Prostate gland (tissue), 2 donors: ENCODE results near the gene SRGAP2C. TPM values are rescaled to one million over a fixed set of nuclear protein-coding genes. Genes with fewer than 3 reads are reported as not detected.
"Not testable (repeated sequence)": the region's sequence is repeated elsewhere in the genome, so short reads cannot be mapped to it uniquely, and the experiment has no call there.

Experiments used
- DNase-seq: peaks from one replicate; pipeline ENCODE4 v3.0.0-alpha.2; 2019; ENCODE audit warnings: low spot score
- H3K27ac ChIP-seq, 2 donors: fragments of 200-600 bp; sonication (generic); 2 replicates each; pipeline ENCODE4 v1.5.1; 2017 to 2019
- H3K27me3 ChIP-seq: fragments of 200-600 bp; sonication (generic); replicated peaks from 2 replicates; pipeline ENCODE4 v1.5.1; 2019; ENCODE audit not compliant: insufficient read depth
- H3K36me3 ChIP-seq, 2 donors: fragments of 200-600 bp; sonication (generic); 1 replicate in 1 of 2; 2 replicates in 1 of 2; pipeline versions ENCODE4 v1.5.1 to v1.8.1; 2017 to 2019
- H3K4me1 ChIP-seq: fragments of 200-600 bp; sonication (generic); replicated peaks from 2 replicates; pipeline ENCODE4 v1.5.1; 2019
- H3K4me3 ChIP-seq, 2 donors: fragments of 200-600 bp; sonication (generic); 2 replicates each; pipeline ENCODE4 v1.5.1; 2017 to 2019
- H3K9me3 ChIP-seq: fragments of 200-600 bp; sonication (generic); 2 replicates; pipeline ENCODE4 v1.5.1; 2017
- WGBS: methylation state at CpG from one replicate; pipeline ENCODE4 v1.1.5; 2018; 5-methylcytosine and 5-hydroxymethylcytosine counted together
- intact Hi-C: fragments of 100-400 bp; cut with DNase I; formaldehyde crosslinking; loops from one replicate; pipeline ENCODE4 v1.14.2; 2022
- total RNA-seq, 2 donors: library from RNA; depleted of rRNA; stranded (reverse); fragments of >200 nt; gene quantifications; one replicate each; pipeline ENCODE4 v1.1.0, GENCODE V29; 2016

Gene SRGAP2C
- total RNA-seq, 2 donors from 2014 or later: 5.2 to 15.6 TPM

DNA sequence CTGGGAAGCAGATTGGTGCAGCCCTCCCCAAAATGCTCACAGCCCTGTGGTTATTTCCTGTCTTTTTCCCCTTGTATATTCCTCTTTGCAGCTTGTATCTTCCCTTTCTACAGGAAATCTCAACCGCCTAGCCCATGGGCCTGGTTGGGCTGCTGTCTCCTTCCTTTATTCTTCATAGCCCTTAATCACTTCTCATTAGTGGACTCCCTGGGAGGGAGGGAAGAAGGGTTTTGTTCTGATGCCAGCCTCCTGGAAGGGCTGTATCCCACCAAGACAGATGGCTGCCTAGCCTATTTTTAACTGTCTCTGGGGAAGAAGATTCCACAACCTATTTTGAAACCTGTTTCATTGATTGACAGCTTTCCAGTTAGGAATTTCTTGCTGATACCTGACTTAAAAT lies 31.9 kb downstream of the SRGAP2C start:
- H3K27ac ChIP-seq, intact Hi-C loops, DNase-seq, H3K27me3 ChIP-seq, H3K9me3 ChIP-seq, H3K36me3 ChIP-seq, H3K4me1 ChIP-seq, H3K4me3 ChIP-seq: not testable (repeated sequence)
- no CpG with 5 or more reads among the region's 1 CpG for WGBS

DNA sequence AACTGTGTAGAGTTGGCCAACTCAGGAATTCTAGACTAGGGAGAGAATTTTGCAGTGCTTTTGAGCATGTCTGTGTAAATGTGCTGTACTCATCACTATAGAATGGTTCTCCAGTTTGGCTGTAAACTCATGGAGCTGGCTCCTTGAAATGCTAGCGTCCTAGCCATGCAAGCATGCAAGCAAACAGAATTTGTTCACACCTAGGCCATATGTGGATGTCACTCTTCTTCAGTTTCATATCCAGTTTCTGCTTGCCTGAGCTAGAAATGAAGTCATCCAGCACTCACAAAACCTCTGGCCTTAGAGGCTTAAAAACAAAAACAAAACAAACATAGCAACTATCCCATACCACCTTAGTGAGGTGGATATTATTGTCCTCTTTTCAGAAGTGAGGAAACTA lies 37.0 kb downstream of the SRGAP2C start:
- H3K36me3 ChIP-seq, intact Hi-C loops, H3K27ac ChIP-seq, H3K9me3 ChIP-seq, H3K4me1 ChIP-seq, H3K4me3 ChIP-seq, DNase-seq, H3K27me3 ChIP-seq: not testable (repeated sequence)
- WGBS: 93% methylated on average over 1 of the region's 1 CpG

DNA sequence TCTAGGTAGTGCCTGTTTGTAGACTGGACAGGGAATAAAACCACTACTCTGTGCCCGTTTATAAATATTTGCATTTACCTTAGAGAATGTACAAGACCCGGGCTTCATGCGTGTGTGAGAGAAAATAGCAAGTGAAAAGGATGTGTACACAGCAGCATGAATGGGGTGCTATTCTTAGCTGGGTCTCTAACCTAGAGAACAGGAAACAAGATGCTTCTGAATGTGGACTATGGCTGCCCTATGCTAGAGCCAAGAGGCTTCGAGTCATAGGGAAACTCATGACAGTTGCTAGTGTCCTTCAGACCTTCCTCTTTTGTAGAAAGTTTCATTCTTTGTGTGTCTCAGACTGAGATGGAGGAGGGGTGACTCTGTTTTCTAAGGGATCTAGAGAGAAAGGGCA lies 39.9 kb downstream of the SRGAP2C start:
- H3K36me3 ChIP-seq, H3K4me1 ChIP-seq, H3K27ac ChIP-seq, H3K4me3 ChIP-seq, intact Hi-C loops, H3K27me3 ChIP-seq, H3K9me3 ChIP-seq, DNase-seq: not testable (repeated sequence)
- WGBS: 78% methylated on average over 3 of the region's 4 CpGs

DNA sequence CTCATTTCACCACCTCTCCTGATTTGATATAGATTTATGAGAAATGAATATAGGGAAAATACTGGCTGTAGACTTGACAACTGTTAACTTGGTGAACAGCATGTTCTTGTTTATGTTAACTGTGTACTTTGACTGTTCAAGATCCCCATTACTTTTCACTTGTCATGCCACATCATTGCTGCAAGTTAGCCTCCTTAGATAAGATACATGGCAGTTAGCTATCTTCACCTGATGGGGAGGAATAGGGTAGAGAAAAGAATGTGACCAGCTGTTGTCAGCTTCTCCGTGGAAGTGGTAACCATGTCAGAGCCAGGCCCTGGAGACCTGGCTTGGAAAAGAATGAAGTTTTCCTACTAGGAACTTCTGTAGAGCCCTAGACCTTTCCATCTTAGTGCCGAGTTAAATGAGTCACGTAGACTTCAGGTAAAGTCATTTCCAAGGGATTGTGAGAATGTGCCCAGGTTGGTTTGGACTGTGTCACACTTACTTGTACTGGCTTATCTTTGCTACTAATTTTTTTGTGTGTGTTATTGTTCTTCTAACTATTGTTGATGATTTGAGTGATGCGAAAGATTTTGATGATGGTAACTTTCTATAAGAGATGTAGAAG lies 41.6 kb downstream of the SRGAP2C start:
- H3K27me3 ChIP-seq, intact Hi-C loops, H3K36me3 ChIP-seq, H3K4me3 ChIP-seq, H3K27ac ChIP-seq, DNase-seq, H3K9me3 ChIP-seq, H3K4me1 ChIP-seq: not testable (repeated sequence)
- 92% methylated on average over 2 of the region's 4 CpGs for WGBS

DNA sequence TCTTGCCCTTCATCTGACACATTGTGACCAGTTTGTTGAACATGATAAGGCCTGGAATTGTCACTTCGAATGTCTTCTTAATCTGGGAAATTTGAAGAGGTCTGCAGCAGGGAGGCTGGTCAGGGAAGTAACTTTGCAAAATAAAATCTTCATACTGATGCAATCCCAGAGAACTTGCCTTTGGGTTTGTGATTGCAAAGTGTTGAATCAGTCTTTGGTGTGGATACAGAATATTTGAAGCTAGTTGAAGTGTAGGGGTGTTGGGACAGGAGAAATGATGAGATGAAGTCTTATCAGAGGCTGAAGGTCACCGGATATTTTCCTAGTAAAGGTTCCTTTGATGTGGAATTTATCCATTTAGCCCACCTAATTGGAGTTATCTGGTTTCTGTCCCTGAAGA lies 42.1 kb downstream of the SRGAP2C start:
- DNase-seq, H3K36me3 ChIP-seq, H3K4me3 ChIP-seq, H3K27ac ChIP-seq, H3K9me3 ChIP-seq, H3K4me1 ChIP-seq, intact Hi-C loops, H3K27me3 ChIP-seq: not testable (repeated sequence)
- WGBS: 100% methylated on average over 1 of the region's 2 CpGs

DNA sequence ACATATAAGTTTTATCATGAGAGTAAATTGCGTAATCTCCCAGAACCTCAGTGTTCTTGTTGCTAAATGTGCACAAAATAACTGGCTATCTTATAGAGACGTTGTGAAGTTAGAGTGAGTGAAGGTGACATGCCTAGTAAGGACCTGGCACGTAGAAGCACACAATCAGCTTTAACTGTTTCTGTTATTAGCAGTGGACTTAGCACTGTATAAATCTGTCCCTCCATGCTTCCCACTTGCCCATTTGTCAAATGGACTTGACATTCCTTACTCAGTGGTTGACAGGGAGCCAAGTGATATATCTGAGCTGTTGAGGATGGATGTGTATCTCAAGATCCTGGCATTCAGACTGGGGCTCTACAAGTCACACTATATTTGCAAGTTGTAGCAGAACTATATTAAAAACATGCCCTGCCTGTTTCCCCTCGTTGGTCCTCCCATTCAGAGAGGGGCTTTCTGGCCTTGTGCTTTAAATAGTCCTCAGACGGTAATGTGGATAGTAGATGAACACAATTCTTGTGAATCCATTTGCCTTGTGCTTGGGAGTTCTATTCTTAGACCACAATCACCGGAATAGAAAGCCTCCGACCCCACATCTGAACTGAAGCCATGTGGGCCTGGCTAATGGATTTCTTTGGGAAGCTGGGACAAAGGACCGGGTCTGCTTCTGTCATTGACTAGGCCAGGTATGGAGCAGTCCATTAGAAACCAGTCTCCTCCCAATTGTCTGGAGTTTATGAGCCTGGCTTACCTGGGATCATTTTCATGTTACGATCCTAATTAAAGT lies 43.0 kb downstream of the SRGAP2C start:
- 56% methylated on average over 3 of the region's 9 CpGs for WGBS
- H3K4me3 ChIP-seq, H3K27me3 ChIP-seq, H3K27ac ChIP-seq, intact Hi-C loops, H3K36me3 ChIP-seq, H3K9me3 ChIP-seq, H3K4me1 ChIP-seq, DNase-seq: not testable (repeated sequence)

DNA sequence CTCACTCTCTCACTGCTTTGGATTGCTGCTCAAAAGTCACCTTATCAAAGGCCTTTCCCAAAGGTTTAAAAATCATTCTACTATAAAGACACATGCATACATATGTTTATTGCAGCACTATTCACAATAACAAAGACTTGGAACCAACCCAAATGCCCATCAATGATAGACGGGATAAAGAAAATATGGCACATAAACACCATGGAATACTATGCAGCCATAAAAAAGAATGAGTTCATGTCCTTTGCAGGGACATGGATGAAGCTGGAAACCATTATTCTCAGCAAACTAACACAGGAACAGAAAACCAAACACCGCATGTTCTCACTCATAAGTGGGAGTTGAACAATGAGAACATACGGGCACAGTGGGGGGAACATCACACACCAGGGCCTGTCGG lies 45.9 kb downstream of the SRGAP2C start:
- H3K27ac ChIP-seq, H3K9me3 ChIP-seq, intact Hi-C loops, DNase-seq, H3K36me3 ChIP-seq, H3K27me3 ChIP-seq, H3K4me1 ChIP-seq, H3K4me3 ChIP-seq: not testable (repeated sequence)
- WGBS: 55% methylated on average over 1 of the region's 4 CpGs

DNA sequence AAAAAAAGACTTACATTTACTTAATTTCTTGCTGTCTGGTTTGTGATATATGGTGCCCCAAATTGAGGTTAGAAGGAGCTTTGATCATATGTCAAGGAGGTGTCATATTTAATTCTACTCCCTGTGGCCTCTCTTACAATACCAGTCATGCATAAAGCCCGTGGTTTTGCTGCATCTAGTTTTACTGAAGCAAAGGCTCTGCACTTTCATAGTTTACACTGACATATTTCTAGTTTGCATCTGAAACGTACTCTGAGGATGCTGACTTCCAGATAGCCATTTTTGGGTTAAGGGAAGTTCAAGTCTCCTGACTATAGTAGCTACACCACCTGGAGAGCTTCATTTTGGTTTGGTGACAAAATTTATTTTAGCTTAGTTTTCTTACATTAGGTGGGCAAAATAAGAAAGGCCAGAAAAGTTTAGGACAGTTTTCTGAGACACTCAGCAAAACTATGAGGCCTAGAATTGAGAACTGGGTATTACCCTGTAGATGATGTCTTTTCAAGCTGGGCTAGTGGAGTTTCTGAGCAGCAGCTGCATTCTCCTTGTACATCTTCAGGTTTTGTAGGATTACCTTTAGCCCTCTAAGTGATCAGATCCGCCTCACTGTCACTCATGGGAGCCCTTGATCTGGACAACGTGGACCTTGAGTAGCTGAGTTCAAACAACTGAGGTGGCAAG lies 47.8 kb downstream of the SRGAP2C start:
- intact Hi-C loops, H3K4me3 ChIP-seq, H3K27ac ChIP-seq, H3K4me1 ChIP-seq, H3K36me3 ChIP-seq, DNase-seq, H3K27me3 ChIP-seq, H3K9me3 ChIP-seq: not testable (repeated sequence)
- WGBS: 56% methylated on average over 2 of the region's 4 CpGs

DNA sequence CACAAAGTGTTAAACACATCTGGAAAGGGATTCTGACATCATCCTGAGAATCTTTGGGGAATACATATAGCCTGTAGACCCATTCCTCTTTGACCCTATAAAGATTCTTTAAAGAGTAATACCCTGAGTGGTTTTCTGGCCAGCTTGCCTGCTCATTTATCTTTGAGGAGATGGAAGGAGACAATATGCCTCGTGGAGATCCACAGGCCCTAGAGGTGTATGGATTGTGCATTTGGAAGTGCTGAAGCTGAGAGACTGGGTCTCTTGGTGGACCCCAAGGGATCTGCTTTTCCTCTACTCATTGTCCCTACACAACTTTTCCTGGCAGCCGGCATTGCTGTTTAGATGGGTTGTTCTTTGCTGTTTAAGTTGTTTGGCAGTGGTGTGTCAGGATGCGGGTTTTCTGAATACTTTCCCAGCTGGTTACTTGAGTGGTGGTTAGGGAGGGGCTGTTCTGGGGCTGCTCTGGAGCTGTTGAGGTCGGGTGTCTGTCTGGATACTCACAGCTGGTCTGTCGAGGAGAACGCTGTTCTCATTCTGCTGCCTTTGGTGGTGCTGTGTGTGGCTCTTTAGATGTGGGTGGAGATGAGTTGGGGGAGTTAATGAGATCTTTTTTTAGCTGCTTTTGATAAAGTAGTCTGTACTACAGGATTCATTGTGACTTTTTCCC lies 49.5 kb downstream of the SRGAP2C start:
- intact Hi-C loops, H3K27ac ChIP-seq, H3K4me1 ChIP-seq, H3K9me3 ChIP-seq, H3K4me3 ChIP-seq, H3K27me3 ChIP-seq, H3K36me3 ChIP-seq, DNase-seq: not testable (repeated sequence)
- no CpG with 5 or more reads among the region's 6 CpGs for WGBS

DNA sequence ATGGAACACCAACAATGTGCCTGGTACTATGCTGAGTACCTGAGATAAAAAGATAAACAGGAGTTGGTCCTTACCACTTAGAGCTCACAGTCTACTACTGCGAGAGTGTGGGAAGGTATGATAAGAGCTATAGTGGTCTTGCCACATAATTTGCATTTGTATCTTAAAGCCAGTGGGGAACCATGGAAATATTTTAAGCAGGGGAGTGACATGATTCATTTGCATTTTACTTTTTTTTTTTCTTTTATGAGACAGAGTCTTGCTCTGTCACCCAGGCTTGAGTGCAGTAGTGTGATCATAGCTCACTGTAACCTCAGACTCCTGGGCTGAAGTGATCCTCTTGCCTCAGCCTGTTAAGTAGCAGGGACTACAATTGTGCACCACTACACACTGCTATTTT lies 53.6 kb downstream of the SRGAP2C start:
- H3K27ac ChIP-seq, H3K4me1 ChIP-seq, H3K4me3 ChIP-seq, H3K27me3 ChIP-seq, H3K9me3 ChIP-seq, DNase-seq, H3K36me3 ChIP-seq, intact Hi-C loops: not testable (repeated sequence)
- WGBS: 91% methylated on average over 1 of the region's 1 CpG

DNA sequence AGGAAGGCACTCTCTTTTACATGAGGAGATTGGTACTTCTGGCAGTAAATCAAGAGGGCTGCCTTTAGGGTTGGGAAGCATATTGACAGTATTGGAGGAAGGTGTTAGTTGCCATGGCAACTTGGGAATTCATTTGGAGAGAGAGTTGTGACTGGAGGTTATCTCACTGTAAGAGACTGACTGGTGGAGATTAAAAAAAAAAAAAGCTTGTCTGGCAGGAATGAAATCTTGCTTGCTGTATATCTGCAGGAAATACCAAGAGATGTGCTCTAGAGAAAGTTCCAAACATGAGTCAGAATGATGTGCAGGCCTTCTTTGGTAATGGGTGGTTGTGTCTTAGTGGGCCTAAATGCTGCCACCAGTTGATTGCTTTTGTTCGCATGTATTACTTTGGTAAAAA lies 59.1 kb downstream of the SRGAP2C start:
- H3K4me1 ChIP-seq, H3K27ac ChIP-seq, H3K9me3 ChIP-seq, H3K27me3 ChIP-seq, H3K4me3 ChIP-seq, intact Hi-C loops, DNase-seq, H3K36me3 ChIP-seq: not testable (repeated sequence)
- no CpG with 5 or more reads among the region's 1 CpG for WGBS

DNA sequence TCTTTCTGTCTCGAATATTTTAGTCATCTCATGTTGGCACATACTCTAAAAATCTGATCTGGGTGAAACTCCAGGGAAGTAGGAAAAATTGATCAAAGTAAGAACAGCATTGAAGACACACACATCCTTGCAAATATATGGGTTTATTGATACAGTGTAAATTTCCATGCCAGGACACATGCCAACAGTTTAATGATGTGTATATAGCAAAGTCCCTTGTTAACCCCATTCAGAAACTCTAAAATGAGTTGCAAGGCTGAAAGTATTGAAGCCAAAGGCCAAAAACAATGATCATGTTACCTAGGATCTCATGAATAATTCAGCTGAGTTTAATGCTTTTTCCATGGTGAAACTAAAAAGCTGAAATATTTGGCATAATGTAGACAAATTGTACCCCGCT lies 61.6 kb downstream of the SRGAP2C start:
- DNase-seq, H3K27ac ChIP-seq, intact Hi-C loops, H3K27me3 ChIP-seq, H3K9me3 ChIP-seq, H3K4me1 ChIP-seq, H3K36me3 ChIP-seq, H3K4me3 ChIP-seq: not testable (repeated sequence)
- no CpG with 5 or more reads among the region's 2 CpGs for WGBS
